ENCODE data around the gene PPM1H.
A peak's percentile ranks its signal among the peaks of the same experiment; 100 is the strongest.

The PPM1H gene

DNA sequence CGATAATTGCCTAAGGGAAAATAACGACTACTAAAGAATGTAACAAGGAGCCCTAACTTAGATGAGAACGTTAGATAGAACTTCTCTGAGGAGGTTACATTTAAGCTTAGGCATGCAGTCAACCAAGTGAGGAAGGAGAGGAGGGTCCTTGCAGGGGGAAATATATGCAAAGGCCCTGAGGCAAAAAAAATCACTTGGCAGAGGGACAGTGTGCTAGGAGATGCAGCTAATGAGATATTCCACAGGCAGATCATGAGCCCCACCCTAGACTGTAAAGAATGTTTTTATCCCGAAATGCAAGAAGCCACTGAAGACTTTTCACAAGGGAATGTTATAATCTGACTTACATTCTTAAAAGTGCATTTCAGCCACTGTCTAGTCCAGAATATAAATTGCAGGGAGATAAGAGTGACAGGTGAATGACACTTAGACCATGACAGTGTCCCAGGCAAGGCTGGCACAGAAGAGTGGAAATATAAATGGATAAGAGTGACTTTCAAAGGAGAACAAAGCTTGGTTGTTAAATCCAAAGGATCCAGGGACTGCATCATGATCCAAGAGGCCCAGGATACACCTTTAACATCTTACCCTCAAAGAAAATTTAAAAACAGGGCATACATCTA, 61.0 kb downstream of the PPM1H start:
- DNase-seq (ENCODE audit: low read depth), result no peak

DNA sequence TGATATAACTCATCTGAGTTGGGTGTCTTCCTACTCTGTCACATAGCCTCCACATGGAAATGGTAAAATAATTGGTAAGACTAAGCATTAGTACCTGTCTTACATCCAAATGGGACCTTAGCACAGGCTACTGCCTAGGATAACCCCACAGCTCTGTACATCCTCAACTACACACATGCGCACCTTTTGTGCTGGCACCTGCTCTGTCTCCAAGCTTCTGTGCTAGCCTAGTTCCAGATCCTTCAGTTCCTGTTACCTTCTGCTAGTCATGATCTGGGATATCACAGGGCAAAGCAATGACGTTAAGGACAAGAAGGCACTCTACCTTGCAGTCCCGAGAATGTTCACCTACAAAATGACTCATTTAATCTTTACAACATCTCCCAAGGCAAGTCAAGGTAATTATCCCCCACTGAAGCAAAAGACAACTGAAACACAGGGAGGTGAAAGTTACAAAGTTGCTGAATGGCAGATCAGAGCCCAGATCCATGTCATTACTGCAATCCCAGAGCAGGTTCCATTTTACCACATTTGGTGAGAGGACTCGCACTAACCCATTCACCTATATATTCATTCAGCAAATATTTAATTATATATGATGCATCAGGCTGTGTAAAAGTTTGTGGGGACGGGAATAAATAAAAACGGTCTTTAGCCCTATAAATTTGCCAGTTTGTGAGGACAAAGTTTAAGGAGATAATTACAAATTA, 61.7 kb downstream of the PPM1H start:
- DNase-seq (ENCODE audit: low read depth), result no peak

DNA sequence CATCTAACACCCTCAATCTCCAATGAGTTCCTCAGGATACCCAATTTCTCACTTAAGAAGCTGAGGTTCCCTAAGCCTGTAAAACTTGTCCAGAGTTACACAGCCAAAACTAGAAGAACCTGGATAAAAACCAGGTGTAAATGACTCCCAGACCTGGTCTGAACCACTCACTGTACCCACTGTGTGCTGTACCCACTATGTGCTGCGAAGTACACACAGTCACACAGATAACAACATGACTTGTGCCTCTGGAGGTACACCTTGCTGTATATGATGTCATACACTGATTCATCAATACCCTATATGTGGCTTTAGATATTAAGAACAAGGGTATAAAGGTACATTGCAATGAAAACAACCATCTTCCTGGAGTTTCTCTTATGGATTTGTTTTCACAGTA, 66.1 kb downstream of the PPM1H start:
- DNase-seq (ENCODE audit: low read depth), result no peak

DNA sequence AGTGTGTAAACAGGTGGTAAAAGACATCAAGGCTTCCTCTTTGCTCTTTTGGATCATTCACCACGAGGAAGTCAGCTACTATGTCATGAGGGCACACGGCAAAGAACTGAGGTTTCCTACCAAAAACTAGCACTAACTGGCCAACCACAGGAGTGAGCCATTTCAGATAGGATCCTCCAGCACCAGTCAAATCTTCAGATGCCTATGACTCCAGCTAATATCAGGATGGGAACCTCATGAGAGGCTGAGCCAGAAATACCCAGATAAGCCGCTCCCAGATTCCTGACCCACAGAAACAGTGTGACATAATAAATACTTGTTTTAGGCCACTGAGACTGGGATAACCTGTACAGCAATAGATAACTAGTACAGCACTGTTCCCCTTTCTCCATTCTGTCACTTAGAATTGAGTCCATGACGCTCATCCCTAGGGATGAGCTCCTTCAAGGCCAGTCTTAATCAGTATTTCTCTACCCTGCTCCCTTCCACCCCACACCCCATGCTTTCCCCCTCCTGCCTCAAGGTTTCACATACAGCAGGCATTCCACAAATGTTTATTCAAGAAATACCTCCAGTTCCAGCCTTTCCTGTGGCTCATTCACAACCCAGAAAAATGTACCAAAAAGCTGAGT, 68.4 kb downstream of the PPM1H start:
- DNase-seq (ENCODE audit: low read depth), result peak; percentile 71

DNA sequence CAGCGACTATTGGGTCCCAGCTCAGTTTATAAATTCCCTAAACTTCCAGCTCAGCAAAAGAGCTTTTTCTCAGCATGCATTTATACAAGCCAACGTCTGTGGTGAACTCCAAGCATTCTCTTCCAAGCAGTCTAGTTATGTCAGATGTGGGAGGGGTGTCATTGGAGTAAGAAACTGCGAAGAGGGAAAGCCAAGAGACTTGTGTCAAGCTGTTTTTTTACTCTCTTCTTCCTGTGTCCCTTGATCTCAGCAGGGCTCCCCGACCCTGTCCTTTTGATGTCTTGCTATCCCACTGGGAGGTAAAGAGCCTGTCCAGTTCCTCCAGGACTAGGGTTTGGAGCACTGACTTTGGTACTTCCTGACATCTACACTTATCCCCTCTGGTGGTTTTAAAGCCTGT, 69.0 kb downstream of the PPM1H start:
- DNase-seq (ENCODE audit: low read depth), result no peak

DNA sequence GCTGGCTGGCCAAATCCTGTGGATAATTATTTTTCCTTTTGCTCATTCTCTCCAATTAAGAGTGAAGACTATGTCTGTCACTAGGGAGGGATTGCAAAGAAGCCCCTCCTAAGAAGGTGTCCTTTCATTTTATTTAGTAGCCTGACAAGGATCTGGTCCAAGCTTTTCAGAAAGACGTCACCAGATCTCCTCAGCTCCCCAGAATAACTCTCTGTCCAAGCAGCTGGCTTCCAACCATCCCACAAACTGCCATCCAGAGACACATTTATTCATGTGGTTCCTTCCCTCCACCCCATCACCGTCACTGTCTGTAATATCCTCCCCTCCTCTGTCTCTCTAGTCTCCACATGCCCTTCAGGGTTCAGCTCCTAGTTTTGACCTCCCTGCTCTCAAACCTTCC, 69.9 kb downstream of the PPM1H start:
- no peak for DNase-seq (ENCODE audit: low read depth)

DNA sequence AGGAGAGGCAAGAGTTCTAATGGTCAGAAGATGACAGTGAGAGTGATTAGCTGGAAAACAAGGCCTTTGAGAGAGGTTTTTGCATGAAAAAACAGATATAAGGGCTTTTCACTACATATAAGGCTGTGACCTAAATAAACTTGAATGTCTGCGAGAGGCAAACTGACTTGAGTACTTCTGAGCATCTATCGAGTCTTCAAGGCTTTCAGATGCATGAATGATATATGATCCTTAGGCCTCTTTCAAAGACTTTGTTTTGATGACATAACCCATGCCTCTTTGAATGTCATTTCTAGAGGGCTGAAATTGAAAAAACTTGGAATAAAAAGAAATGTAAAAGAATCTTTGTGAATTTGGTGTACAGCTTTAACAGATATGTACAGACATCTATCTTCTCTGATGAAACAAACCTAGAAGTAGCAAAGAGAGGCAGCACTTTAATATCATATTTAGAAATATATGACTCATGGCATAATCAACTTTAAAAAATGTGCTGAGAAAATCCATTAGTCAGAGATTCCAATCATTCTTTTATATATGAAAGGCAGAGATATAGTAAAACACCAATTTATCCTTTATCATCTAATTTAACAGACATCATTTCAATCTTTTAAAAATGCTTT, 72.6 kb downstream of the PPM1H start:
- DNase-seq (ENCODE audit: low read depth), result no peak

DNA sequence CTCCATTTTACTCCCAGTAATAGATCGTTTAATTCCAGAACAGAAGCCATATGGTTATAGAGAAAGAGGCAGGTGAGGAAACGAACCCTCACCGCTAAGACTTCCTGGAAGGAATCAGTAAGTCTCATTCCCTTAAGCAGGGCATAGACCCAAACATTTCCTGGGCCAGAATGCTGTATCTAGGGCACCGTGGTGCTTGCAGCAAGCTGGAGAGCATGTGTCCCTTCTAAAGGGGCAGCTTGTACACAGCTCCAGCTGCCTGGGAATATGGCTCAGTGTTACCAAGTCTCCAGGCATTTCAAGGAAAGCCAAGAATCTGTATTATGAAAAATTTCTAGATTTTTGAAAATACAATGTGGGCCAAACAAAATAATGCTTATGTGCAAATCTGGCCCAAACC, 73.4 kb downstream of the PPM1H start:
- DNase-seq (ENCODE audit: low read depth), result no peak

DNA sequence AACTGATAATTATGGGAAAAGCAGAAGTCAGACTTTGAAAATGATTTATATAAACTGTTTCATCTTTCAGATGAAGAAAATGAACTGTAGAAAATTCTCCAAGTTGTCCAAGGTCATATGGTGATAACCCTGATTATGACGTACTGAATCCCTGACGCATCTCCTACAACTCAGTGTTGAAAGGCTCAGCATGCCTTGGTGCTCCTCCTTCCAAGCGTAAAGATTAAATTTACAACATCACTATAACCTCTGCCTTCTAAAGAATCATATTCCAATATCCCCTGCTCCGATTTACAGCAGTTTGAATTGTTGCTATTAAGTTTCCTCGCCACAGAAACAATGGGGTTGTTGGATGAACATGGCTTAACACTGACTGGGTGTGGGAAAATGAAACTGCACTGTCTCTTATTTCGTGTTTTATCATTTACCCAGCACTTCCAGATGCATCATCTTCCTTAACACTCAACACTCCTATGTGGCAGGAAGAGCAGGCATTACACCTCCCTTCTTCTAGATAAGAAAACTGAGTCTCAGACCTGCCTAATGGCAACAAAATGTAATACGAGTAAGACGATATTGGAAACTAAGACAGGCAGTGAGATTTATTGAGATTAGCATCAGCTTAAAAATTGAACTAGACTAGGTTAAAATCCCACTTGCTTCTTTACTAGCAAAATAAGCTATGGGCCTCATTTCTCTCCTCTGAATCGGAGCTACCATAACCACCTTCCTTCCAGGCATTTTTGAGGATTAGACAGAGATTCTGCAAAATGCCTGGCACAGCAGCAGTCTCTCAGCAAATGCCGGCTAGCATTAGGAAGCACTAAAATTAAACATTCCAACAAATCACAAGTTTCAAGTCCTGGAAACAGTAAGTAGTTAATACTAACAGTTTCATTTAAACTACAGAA, 74.2 kb downstream of the PPM1H start:
- DNase-seq (ENCODE audit: low read depth), result no peak

DNA sequence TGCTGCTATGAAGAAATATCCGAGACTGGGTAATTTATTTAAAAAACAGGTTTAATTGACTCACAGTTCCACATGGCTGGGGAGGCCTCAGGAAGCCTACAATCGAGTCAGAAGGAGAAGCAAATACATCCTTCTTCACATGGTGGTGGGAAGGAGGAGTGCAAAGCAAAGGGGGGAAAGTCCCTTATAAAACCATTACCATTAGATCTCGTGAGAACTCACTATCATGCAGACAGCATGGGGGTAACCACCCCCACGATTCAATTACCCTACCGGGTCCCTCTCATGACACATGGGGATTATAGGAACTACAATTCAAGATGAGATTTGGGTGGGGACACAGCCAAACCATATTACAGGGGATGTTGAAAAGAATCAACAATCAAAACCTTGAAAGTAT, 74.9 kb downstream of the PPM1H start:
- DNase-seq (ENCODE audit: low read depth), result no peak

DNA sequence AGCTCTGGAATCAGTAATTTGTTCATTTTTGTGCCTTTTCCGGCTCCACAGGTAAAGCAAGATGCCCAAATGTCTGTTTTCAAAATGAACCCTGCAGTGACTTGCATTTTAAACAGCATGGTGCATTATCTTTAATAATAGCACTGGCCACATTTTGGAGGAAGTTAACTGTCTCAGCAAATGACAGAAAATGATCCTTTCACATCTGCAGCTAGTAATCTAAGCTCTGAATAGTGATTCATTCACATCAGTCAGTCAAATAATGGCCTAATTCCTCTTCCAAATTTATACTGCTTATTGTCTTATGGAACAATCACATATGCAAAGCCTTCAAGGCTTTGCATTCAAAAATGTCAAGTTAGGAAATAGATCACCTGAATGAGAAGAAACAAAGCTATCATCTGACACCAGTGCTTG, 75.6 kb downstream of the PPM1H start:
- no peak for DNase-seq (ENCODE audit: low read depth)

DNA sequence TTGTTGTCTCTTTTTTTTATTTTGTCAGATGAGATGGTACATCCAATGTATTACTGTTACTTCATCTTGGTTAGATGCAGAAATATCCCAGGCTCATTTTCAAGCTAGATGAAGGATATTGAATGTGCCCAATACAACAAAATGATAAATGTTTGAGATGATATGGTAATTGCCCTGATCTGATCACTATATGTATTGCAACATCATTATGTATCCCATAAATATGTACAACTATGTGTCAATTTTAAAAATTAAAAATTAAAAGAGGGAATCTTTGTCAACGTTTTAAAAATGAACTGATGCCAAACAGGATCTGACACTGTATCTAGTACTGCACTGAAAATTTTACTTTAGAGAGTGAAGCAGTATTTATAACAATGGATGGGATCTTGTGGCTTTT, 78.5 kb downstream of the PPM1H start:
- no peak for DNase-seq (ENCODE audit: low read depth)

DNA sequence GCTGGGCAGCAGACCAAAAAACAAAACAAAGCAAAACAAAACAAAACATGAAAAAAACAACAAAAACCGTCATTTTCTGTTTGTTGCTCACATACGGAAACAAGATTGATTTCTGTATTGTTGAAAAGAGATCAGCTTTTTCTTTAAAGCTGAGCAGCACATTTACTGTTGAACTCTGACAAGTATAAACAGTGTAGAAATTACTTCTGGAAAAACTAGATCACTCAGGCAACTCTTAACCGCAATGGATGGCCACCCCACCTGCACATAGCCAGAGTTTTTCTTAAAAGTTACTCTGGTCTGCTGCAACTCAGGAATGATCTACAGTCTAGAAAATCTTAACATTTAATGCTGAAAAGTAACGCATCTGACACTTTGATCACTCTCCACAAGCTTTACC, 80.9 kb downstream of the PPM1H start:
- DNase-seq (ENCODE audit: low read depth), result no peak

DNA sequence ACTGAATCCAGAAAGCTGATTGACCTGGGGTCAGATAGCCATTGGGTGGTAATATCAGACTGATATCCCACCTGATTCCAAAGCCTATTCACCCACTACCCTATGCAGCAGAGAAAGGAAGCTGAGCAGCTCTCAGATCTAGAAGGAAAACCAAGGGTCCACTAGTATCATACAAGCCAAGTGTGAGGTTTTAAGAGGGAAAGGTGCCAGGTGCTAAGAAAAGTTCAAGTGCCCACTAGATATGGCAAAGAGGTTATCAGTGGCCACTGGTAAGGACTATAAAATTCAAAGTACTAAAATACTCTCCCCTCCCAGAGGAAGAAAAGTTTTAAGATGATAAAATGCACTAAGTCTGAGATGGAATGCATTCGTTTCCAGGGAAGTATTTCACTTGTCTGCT, 85.6 kb downstream of the PPM1H start:
- no peak for DNase-seq (ENCODE audit: low read depth)

DNA sequence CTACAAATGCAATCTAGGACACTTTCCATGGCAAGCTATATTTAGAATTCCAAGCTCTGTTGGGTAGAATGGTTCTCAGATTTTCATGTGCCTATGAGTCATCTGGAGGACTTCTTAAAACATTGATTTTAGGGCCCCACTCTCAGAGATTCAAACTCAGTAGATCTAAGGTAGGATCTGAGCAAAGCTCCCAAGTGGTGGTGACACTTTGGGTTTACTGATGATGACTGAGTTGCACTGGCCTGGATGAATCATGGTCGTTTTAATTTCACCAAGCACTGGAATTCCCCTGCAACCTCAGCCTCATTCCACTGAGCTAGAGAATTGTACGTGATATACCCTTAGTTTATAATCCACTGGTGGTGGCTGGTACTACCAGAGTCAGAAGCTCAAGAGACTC, 86.5 kb downstream of the PPM1H start:
- DNase-seq (ENCODE audit: low read depth), result peak; percentile 77

DNA sequence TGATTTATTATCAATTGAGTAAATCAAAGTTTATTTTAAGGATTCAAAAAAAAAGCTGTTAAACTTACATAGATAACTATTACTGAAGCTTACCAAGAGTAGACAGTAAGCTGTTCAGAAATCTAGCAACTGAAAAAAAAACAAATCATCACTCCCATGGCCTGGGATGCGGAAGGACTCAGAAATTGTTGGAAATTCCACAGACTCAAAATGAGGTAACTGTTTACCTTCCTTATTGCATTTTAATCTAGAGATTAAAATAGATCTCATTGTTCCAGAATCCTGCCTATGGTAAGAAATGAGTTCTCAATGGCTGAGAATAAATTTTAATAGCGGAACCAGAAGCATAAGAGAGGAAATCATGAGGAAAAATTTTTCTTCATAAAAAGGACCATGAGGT, 87.2 kb downstream of the PPM1H start:
- DNase-seq (ENCODE audit: low read depth), result no peak

DNA sequence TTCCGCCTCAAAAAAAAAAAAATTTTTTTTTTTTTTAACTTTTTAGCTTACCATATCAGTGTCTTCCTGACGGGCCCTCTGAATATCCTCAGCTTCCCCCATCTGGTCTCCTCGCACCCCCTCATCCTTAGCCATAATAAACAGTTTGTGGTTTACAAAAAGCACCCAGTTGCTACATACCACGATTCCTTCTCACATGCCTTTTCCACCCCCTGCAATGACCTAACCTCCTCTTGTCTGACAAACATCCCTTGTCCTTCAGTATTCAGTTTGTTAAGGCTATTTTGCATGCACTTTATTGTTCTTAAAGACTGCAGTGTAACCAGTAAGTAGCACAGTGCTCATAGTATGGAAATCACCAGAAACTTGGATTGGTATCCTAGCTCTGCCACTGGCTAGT, 88.5 kb downstream of the PPM1H start:
- DNase-seq (ENCODE audit: low read depth), result peak; percentile 60

DNA sequence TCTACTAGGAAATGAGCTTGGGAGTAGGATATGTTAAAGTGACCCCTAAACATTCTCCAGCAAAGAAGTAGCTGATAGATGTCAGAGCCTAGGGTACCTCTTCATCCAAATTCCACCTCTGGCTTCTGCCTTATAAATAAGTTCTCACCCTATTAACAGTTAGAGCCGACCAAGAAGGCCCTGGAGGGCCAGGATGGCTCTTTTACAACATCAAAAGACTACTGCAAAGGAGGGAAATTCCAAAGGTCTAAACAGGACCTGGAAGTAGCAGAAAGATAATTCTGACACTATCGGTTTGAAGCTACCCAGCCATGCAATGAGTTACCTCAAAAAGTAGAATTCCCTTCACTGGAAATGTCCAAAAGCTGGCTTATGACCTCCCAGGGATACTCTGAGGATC, 90.0 kb downstream of the PPM1H start:
- DNase-seq (ENCODE audit: low read depth), result no peak

DNA sequence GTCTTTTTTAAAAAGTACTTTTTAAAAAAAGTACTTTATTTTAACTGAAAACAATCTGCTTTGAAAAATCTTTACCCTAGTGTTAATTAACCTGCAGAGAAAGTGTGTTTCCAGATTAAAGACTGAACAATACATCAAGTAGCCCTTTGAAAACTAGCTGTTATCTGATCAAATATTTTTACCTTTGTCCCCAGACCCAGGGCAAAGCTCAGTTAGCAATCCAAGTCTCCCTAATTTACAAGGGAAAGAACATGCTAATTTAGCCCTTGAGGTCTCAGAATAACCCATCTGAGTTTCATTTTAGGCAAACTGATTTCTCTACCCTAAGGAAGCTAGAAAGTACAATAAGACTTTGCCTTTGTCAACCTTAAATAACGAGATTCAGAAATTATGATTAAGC, 91.2 kb downstream of the PPM1H start:
- DNase-seq (ENCODE audit: low read depth), result no peak

DNA sequence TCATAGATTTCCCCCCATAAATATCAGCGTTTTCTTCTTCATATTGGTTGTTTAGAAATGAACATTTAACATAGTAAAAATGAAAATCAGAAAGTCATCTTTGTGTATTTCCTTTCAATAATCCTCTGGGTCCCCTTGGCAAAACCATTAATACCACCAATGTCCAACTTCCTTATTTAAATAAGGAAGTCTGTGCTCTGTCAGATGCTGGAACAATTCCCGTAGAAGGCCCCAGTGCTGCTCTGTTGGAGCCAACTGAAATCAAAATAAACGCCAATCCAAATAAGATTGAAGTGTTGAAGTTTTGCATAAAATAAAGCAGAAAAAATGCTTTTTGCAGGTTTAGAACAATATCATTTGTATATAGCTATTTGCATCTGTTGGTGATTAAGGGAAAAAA, 93.1 kb downstream of the PPM1H start:
- DNase-seq (ENCODE audit: low read depth), result no peak

DNA sequence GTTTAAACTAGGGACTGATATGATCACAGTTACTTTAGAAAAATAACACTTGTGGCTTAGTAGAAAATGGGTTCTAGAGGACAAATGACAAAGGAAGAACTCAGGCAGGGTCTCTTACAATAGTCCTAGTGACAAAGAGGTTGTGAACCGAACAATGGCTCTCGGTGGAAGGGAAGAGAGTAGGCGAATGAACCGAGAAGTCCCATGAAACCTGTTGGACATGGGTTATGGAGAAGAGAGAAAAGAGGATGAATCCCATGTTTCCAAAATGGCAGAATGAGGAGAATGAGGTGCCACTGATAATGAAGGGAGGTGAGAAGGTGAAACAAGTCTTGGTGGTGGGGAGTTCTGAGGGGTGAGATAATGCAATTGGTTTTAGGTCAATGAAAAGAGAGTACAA, 94.1 kb downstream of the PPM1H start:
- no peak for DNase-seq (ENCODE audit: low read depth)

Measured in non-pigmented ciliary epithelial cell (primary cell).